Measurements from ENCODE around the gene POU6F2.

The POU6F2 gene

GRCh38 chr7:39410582-39410981, 432.9 kb downstream of the POU6F2 start:
- FAIRE-seq (no peak), DNase-seq (ENCODE audit: extremely low spot score, insufficient read length, low read depth) (no peak)

GRCh38 chr7:39413636-39414223, 436.0 kb downstream of the POU6F2 start:
- no peak for FAIRE-seq
- no peak for DNase-seq (ENCODE audit: extremely low spot score, insufficient read length, low read depth)

GRCh38 chr7:39414224-39415035, 436.7 kb downstream of the POU6F2 start:
- DNase-seq (ENCODE audit: extremely low spot score, insufficient read length, low read depth) (peak; percentile 36), FAIRE-seq (peak; percentile 74)

- no peak for FAIRE-seq
- DNase-seq (ENCODE audit: extremely low spot score, insufficient read length, low read depth): no peak
Observed at GRCh38 chr7:39415091-39415787, 437.5 kb downstream of the POU6F2 start.

- DNase-seq (ENCODE audit: extremely low spot score, insufficient read length, low read depth) (no peak), FAIRE-seq (no peak)
Observed at GRCh38 chr7:39416866-39417265, 439.2 kb downstream of the POU6F2 start.

GRCh38 chr7:39417642-39418041, 439.9 kb downstream of the POU6F2 start:
- no peak for FAIRE-seq
- no peak for DNase-seq (ENCODE audit: extremely low spot score, insufficient read length, low read depth)

- DNase-seq (ENCODE audit: extremely low spot score, insufficient read length, low read depth) (no peak), FAIRE-seq (no peak)
Observed at GRCh38 chr7:39421251-39421650, 443.5 kb downstream of the POU6F2 start.

- no peak for FAIRE-seq
Observed at GRCh38 chr7:39421661-39422060, 444.0 kb downstream of the POU6F2 start.

GRCh38 chr7:39428221-39428620, 450.5 kb downstream of the POU6F2 start:
- FAIRE-seq (no peak), DNase-seq (ENCODE audit: extremely low spot score, insufficient read length, low read depth) (no peak)

More at GRCh38 chr7:39421661-39422060, 444.0 kb downstream of the POU6F2 start:
- no peak for DNase-seq (ENCODE audit: extremely low spot score, insufficient read length, low read depth)

GRCh38 chr7:39429421-39429820, 451.7 kb downstream of the POU6F2 start:
- DNase-seq (ENCODE audit: extremely low spot score, insufficient read length, low read depth) (no peak), FAIRE-seq (no peak)

GRCh38 chr7:39430441-39430840, 452.7 kb downstream of the POU6F2 start:
- DNase-seq (ENCODE audit: extremely low spot score, insufficient read length, low read depth): no peak
- no peak for FAIRE-seq

GRCh38 chr7:39430909-39431641, 453.4 kb downstream of the POU6F2 start:
- DNase-seq (ENCODE audit: extremely low spot score, insufficient read length, low read depth): no peak
- FAIRE-seq: no peak

- FAIRE-seq (no peak), DNase-seq (ENCODE audit: extremely low spot score, insufficient read length, low read depth) (no peak)
Observed at GRCh38 chr7:39432368-39432767, 454.7 kb downstream of the POU6F2 start.

GRCh38 chr7:39432807-39433416, 455.2 kb downstream of the POU6F2 start:
- FAIRE-seq: no peak
- no peak for DNase-seq (ENCODE audit: extremely low spot score, insufficient read length, low read depth)

- FAIRE-seq (peak; percentile 63), DNase-seq (ENCODE audit: extremely low spot score, insufficient read length, low read depth) (no peak)
Observed at GRCh38 chr7:39433550-39433949, 455.8 kb downstream of the POU6F2 start.

GRCh38 chr7:39434012-39434411, 456.3 kb downstream of the POU6F2 start:
- FAIRE-seq: no peak
- DNase-seq (ENCODE audit: extremely low spot score, insufficient read length, low read depth): no peak

- FAIRE-seq (no peak), DNase-seq (ENCODE audit: extremely low spot score, insufficient read length, low read depth) (no peak)
Observed at GRCh38 chr7:39446546-39446945, 468.8 kb downstream of the POU6F2 start.

GRCh38 chr7:39451901-39452300, 474.2 kb downstream of the POU6F2 start:
- FAIRE-seq (no peak), DNase-seq (ENCODE audit: extremely low spot score, insufficient read length, low read depth) (no peak)

- FAIRE-seq: peak; percentile 85
- DNase-seq (ENCODE audit: extremely low spot score, insufficient read length, low read depth): no peak
Observed at GRCh38 chr7:39453743-39454355, 476.1 kb downstream of the POU6F2 start.

Data from GM18507 (cell line).